Measurements from ENCODE around the gene CABP2.
A peak's percentile ranks its signal among the peaks of the same experiment; 100 is the strongest.

CABP2 gene

DNA sequence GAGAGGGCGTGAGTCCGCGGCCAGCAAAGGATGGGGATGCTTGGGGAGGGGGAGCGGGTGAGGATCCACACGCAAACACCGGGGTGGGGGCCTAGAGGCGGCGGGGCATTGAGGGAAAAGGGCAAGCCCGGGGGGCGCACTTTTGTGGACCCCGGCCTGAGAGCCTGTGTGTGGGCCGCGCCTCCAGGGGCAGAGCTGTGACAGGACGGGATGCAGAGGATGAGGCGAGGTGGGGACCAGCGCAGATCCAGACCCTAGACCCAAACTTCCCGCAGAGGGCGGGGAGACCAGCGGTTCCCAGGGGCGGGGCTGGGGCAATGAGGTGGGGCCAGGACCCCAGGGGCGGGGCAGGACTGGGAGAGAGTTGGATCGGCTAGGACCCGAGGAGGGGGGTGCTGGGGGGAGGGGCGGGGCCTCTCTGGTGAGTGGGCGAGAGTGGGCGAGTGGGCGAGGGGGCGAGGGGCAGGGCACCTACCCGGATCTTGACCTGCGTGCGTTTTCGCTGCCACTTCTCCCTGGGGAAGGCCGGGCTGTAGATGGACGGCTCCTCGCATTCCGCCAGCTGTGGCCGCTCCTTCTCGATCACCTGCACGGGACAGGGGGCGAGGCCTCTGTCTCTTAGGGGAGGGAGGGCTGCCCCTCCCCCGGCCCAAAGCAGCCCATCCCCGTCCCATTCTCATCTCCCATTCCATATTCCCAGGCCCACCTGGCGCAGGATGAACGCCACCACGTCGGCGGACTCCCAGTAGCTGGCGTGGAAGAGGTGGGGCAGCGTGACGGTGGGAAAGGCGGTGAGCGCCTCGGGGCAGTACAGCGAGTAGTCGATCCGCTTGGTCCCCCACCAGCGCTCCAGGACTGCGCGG, 28.6 kb downstream of the CABP2 start:
- TF ChIP-seq, protein P1, sequence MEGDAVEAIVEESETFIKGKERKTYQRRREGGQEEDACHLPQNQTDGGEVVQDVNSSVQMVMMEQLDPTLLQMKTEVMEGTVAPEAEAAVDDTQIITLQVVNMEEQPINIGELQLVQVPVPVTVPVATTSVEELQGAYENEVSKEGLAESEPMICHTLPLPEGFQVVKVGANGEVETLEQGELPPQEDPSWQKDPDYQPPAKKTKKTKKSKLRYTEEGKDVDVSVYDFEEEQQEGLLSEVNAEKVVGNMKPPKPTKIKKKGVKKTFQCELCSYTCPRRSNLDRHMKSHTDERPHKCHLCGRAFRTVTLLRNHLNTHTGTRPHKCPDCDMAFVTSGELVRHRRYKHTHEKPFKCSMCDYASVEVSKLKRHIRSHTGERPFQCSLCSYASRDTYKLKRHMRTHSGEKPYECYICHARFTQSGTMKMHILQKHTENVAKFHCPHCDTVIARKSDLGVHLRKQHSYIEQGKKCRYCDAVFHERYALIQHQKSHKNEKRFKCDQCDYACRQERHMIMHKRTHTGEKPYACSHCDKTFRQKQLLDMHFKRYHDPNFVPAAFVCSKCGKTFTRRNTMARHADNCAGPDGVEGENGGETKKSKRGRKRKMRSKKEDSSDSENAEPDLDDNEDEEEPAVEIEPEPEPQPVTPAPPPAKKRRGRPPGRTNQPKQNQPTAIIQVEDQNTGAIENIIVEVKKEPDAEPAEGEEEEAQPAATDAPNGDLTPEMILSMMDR (IDR thresholded peaks at IDR 0.05; ENCODE audit: borderline replicate concordance, extremely low read depth, low read length, poor library complexity, severe bottlenecking) = no peak
- no peaks in the 10 kb centered on the region for H3K79me2 ChIP-seq (ENCODE audit: insufficient read depth, low read length)
- ATAC-seq (ENCODE audit: insufficient read depth, low read depth) = no peak
- no peak overlapping the region for H3K4me2 ChIP-seq (ENCODE audit: insufficient read depth, low read length)
- peaks cover 95% of the 10 kb centered on the region for H3K36me3 ChIP-seq (ENCODE audit: insufficient read depth, low read length)
- H3K9ac ChIP-seq (ENCODE audit: low read depth, low read length) = no peak overlapping the region
- no peaks in the 10 kb centered on the region for H3K4me1 ChIP-seq (ENCODE audit: insufficient read depth, low read length)
- H3K9me3 ChIP-seq (ENCODE audit: insufficient read depth, low read length, severe bottlenecking) = no peaks in the 10 kb centered on the region
- no peak overlapping the region for H3K4me3 ChIP-seq (ENCODE audit: low read depth in 1 of 2, low read length in 2 of 2)
- no peaks in the 10 kb centered on the region for H3K27me3 ChIP-seq (ENCODE audit: insufficient read depth, low read length, poor library complexity)
- DNase-seq = no peak
- H3K27ac ChIP-seq (ENCODE audit: low read length) = no peak overlapping the region
- no peak overlapping the region for H2AFZ ChIP-seq (ENCODE audit: low read depth, low read length)
- H4K20me1 ChIP-seq (ENCODE audit: insufficient read depth, low read length) = peaks cover 22% of the 10 kb centered on the region

DNA sequence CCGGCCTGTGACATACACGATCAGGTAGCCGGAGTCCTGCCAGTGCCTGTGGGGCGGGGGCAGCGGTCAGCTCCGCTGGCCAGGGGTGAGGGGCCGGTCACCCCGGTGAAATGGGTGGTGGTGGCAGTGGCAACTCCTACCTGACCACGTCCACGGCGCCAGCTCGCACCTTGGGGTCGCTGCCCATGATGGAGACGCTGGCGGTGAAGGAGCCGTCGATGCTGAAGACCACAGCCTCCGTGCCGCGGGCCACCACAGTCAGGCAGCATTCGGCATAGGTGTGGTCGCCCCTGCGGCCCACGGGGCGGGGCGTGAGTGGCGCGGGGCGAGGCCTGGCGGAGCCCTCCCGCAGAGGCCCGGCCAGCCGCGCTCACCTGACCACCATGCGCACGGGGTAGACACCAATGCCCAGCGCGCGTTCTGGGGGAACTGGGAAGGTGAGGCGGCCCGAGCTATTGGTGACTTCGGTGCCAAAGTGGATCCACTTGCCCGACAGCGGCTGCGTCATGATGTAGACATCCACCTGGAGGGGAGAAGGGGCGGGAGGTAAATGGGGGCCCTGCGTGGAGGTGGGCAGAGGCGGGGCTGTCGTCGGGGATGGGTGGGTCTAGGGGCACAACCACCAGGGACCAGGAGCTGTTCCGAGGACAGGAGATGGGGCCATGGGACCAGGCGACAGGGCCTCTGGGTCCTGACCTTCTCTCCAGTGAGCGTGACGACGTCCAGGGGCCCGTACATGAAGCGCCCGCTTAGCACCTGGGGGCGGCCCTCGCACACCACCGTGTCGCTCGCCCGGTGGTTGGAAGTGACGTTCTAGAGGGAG, 29.5 kb downstream of the CABP2 start:
- DNase-seq = no peak
- no peak overlapping the region for H3K4me3 ChIP-seq (ENCODE audit: low read depth in 1 of 2, low read length in 2 of 2)
- no peak overlapping the region for H2AFZ ChIP-seq (ENCODE audit: low read depth, low read length)
- H4K20me1 ChIP-seq (ENCODE audit: insufficient read depth, low read length) = peaks cover 23% of the 10 kb centered on the region
- TF ChIP-seq, protein P1 (IDR thresholded peaks at IDR 0.05; ENCODE audit: borderline replicate concordance, extremely low read depth, low read length, poor library complexity, severe bottlenecking) = no peak
- no peak for TF ChIP-seq EZH2 (IDR thresholded peaks at IDR 0.05; ENCODE audit: borderline replicate concordance, low read depth, low read length, severe bottlenecking)
- ATAC-seq (ENCODE audit: insufficient read depth, low read depth) = no peak
- H3K9me3 ChIP-seq (ENCODE audit: insufficient read depth, low read length, severe bottlenecking) = no peaks in the 10 kb centered on the region
- no peak overlapping the region for H3K9ac ChIP-seq (ENCODE audit: low read depth, low read length)
- H3K27ac ChIP-seq (ENCODE audit: low read length) = no peak overlapping the region
- peaks cover 95% of the 10 kb centered on the region for H3K36me3 ChIP-seq (ENCODE audit: insufficient read depth, low read length)
- no peak overlapping the region for H3K4me2 ChIP-seq (ENCODE audit: insufficient read depth, low read length)
- H3K27me3 ChIP-seq (ENCODE audit: insufficient read depth, low read length, poor library complexity) = no peaks in the 10 kb centered on the region
- H3K79me2 ChIP-seq (ENCODE audit: insufficient read depth, low read length) = no peaks in the 10 kb centered on the region
- H3K4me1 ChIP-seq (ENCODE audit: insufficient read depth, low read length) = no peaks in the 10 kb centered on the region

DNA sequence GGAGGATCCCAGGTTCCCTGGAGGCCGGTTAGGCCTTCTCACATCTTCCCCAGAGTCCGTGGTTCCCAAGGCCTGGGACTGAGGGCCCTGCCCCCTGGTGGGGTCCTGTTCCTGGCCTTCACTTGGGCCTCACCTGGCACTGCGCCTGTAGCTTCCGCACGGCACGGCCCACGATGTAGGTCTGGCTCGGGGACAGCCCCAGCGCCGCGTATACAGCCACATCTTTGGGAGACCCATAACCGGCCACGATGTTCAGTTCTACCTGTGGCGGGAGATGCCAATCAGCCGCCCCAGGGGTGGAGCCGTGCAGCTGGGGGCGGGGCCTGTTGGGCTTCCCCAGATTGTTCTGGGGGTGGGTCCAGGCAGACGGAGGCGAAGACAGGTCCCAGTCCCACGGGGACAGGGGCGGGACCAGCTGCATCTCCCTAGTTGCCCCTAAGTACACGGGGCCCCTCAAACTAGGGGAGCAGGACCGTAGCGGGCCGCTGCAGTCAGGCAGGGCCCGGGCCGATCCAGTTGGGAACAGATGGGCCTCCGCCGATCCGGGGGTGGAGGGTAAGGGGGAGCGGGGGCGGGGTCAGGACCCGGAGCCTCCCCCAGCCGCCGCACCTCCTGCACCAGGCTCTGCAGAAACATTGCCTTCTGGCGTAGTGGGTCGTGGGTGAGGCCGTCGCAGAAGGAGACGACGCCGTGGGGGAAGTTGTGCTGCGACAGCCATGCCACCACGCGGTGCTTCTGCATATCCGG, 30.3 kb downstream of the CABP2 start:
- ATAC-seq (ENCODE audit: insufficient read depth, low read depth) (peak; percentile 23; the same call in 2 of the 3 replicates), DNase-seq (no peak)
- Histone ChIP-seq H3K4me2 (ENCODE audit: insufficient read depth, low read length) (no peak overlapping the region), H3K27ac (ENCODE audit: low read length) (no peak overlapping the region), H3K36me3 (ENCODE audit: insufficient read depth, low read length) (peaks cover 95% of the 10 kb centered on the region), H4K20me1 (ENCODE audit: insufficient read depth, low read length) (peaks cover 26% of the 10 kb centered on the region), H3K4me1 (ENCODE audit: insufficient read depth, low read length) (no peaks in the 10 kb centered on the region), H3K79me2 (ENCODE audit: insufficient read depth, low read length) (peaks cover 3% of the 10 kb centered on the region), H2AFZ (ENCODE audit: low read depth, low read length) (no peak overlapping the region), H3K4me3 (ENCODE audit: low read depth in 1 of 2, low read length in 2 of 2) (no peak overlapping the region), H3K9ac (ENCODE audit: low read depth, low read length) (no peak overlapping the region), H3K9me3 (ENCODE audit: insufficient read depth, low read length, severe bottlenecking) (no peaks in the 10 kb centered on the region), H3K27me3 (ENCODE audit: insufficient read depth, low read length, poor library complexity) (no peaks in the 10 kb centered on the region)
- TF ChIP-seq, protein P1 (IDR thresholded peaks at IDR 0.05; ENCODE audit: borderline replicate concordance, extremely low read depth, low read length, poor library complexity, severe bottlenecking) = no peak

Data from DND-41 (cell line).